Measurements from ENCODE around the gene CYP20A1. TPM values are rescaled to one million over a fixed set of nuclear protein-coding genes. Genes with fewer than 3 reads are reported as not detected.

CYP20A1 gene
- total and polyA plus RNA-seq, 2 of the 8 experiments (the other 6 are each of a cell fraction or from before 2014, with no cell fraction given): 6.2 to 21.5 TPM

GRCh38 chr2:203282101-203282500 lies 43.3 kb downstream of the CYP20A1 start:
- H3K56ac ChIP-seq (replicated peaks; ENCODE audit: insufficient read length, low read depth, low read length): no peak overlapping the region
- H3K23me2 ChIP-seq (ENCODE audit: low read depth, low read length): no peaks in the 10 kb centered on the region
- H4K5ac ChIP-seq (ENCODE audit: insufficient read length, low read depth, low read length): no peak overlapping the region
- H3K14ac ChIP-seq (ENCODE audit: insufficient read length): no peak overlapping the region
- H4K20me1 ChIP-seq (replicated peaks in 1 of 2; ENCODE audit: control insufficient read depth in 1 of 2, insufficient read depth in 2 of 2, low read length in 2 of 2): no peaks in the 10 kb centered on the region
- H4K8ac ChIP-seq (ENCODE audit: extremely low read depth, insufficient read depth, low read length): no peak overlapping the region
- no peak overlapping the region for H3K23ac ChIP-seq (ENCODE audit: insufficient read length)
- H4K91ac ChIP-seq (replicated peaks; ENCODE audit: insufficient read length, low read length): no peak overlapping the region
- ChIA-PET CTCF (ENCODE audit: partially characterized antibody) (interaction anchor here (0.6 to 0.9 kb wide), 2 partner anchors 15 to 457 kb away, joined by 3 to 4 read pairs; no protein-coding TSS in a partner anchor), POLR2A (ENCODE audit: partially characterized antibody) (interaction anchor here (1.4 kb wide), 1 partner anchor 46 kb away, joined by 3 read pairs; the partner anchor contains the start of gene ABI2)
- no peak for DNase-seq (ENCODE audit: low read depth in 1 of 2, low spot score in 2 of 2)
- H2BK5ac ChIP-seq (ENCODE audit: low read depth, low read length): no peak overlapping the region
- TF ChIP-seq GTF2F1 (IDR thresholded peaks at IDR 0.05; ENCODE audit: borderline replicate concordance, low read depth, low read length) (no peak), BRCA1 (IDR thresholded peaks at IDR 0.05; ENCODE audit: low read depth, low read length) (no peak), SRF (IDR thresholded peaks at IDR 0.05; ENCODE audit: low read depth, low read length) (no peak), CBX5 (IDR thresholded peaks at IDR 0.05; ENCODE audit: low read depth, low read length) (no peak), SUZ12 (IDR thresholded peaks at IDR 0.05; ENCODE audit: low read length) (no peak)
- H2BK120ac ChIP-seq (replicated peaks; ENCODE audit: low read depth, low read length): no peak overlapping the region
- H3K27me3 ChIP-seq (replicated peaks in 1 of 4; ENCODE audit: control insufficient read depth in 3 of 4, extremely low read depth in 1 of 4, insufficient read depth in 3 of 4, low read length in 3 of 4): no peaks in the 10 kb centered on the region
- 87% methylated on average over 7 of the region's 7 CpGs; no CpG with 5 or more reads in 1 of the 2 experiments for WGBS, 2 experiments (ENCODE audit: extremely low coverage in 1 of 2, insufficient coverage in 1 of 2, insufficient read length in 1 of 2, insufficient replicate concordance in 2 of 2, low coverage in 1 of 2, low lambda C conversion rate in 2 of 2, missing lambda C conversion rate in 1 of 2)
- no peak overlapping the region for H3K18ac ChIP-seq (ENCODE audit: extremely low read depth, low read length)
- H2BK12ac ChIP-seq (ENCODE audit: low read depth, low read length): no peak overlapping the region
- no peak overlapping the region for H3K4me3 ChIP-seq (ENCODE audit: extremely low read depth in 1 of 4, insufficient read depth in 2 of 4, low read depth in 3 of 4, low read length in 4 of 4)
- FAIRE-seq: no peak
- H3K4me2 ChIP-seq (ENCODE audit: insufficient read depth in 1 of 2, low read depth in 2 of 2, low read length in 2 of 2): no peak overlapping the region
- no peaks in the 10 kb centered on the region for H3K79me2 ChIP-seq (ENCODE audit: control insufficient read depth in 1 of 2, insufficient read depth in 2 of 2, low read length in 2 of 2)
- H2AFZ ChIP-seq (ENCODE audit: low read length): no peak overlapping the region
- peaks cover 9 to 44% (median 15%) of the 10 kb centered on the region in 4 experiments; a peak in 7 of 8 replicates for H3K36me3 ChIP-seq (ENCODE audit: control insufficient read depth in 2 of 4, insufficient read depth in 4 of 4, low read length in 3 of 4)
- H3K4ac ChIP-seq (replicated peaks; ENCODE audit: insufficient read length, low read depth, low read length): no peak overlapping the region
- H2AK5ac ChIP-seq (ENCODE audit: low read depth, low read length): no peak overlapping the region
- no peaks in the 10 kb centered on the region for H3K9me3 ChIP-seq (ENCODE audit: insufficient read depth in 2 of 2, low read depth in 1 of 2, low read length in 1 of 2)
- no peaks in the 10 kb centered on the region for H3K4me1 ChIP-seq (replicated peaks in 1 of 4; ENCODE audit: control insufficient read depth in 3 of 4, insufficient read depth in 4 of 4, low read length in 3 of 4)
- no peak overlapping the region; a peak in 1 of 7 replicates for H3K9ac ChIP-seq (replicated peaks in 1 of 4; ENCODE audit: extremely low read depth in 1 of 4, low read depth in 3 of 4, low read length in 3 of 4)
- H3K27ac ChIP-seq (ENCODE audit: low read depth, low read length): no peak overlapping the region
- no peak overlapping the region for H2BK15ac ChIP-seq (ENCODE audit: low read length)
- H2BK20ac ChIP-seq (ENCODE audit: low read length): no peak overlapping the region
- no peaks in the 10 kb centered on the region for H3K79me1 ChIP-seq (ENCODE audit: low read depth, low read length)
